ENCODE measurements around the gene DPYSL5.

GRCh38 chr2:26855466-26855865, 7.5 kb downstream of the DPYSL5 start:
- TF ChIP-seq EZH2 (IDR thresholded peaks at IDR 0.05; ENCODE audit: borderline replicate concordance, insufficient read depth, low read depth, low read length, poor library complexity, severe bottlenecking) = no peak
- TF ChIP-seq, protein P1, sequence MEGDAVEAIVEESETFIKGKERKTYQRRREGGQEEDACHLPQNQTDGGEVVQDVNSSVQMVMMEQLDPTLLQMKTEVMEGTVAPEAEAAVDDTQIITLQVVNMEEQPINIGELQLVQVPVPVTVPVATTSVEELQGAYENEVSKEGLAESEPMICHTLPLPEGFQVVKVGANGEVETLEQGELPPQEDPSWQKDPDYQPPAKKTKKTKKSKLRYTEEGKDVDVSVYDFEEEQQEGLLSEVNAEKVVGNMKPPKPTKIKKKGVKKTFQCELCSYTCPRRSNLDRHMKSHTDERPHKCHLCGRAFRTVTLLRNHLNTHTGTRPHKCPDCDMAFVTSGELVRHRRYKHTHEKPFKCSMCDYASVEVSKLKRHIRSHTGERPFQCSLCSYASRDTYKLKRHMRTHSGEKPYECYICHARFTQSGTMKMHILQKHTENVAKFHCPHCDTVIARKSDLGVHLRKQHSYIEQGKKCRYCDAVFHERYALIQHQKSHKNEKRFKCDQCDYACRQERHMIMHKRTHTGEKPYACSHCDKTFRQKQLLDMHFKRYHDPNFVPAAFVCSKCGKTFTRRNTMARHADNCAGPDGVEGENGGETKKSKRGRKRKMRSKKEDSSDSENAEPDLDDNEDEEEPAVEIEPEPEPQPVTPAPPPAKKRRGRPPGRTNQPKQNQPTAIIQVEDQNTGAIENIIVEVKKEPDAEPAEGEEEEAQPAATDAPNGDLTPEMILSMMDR (IDR thresholded peaks at IDR 0.05) = no peak

All from B cell (primary cell).